SK-N-MC (cell line): ENCODE results near the gene FUT3.

Experiments used
- DNase-seq: peaks from one replicate; pipeline ENCODE4 v3.0.0-alpha.2; 2011; ENCODE audit warnings: low read depth, low spot score
- H3K27ac ChIP-seq: fragments of 200-600 bp; sonication (generic); 2 replicates; pipeline ENCODE4 v1.5.1; 2016; ENCODE audit warnings: mixed run types
- H3K36me3 ChIP-seq: fragments of 200-600 bp; sonication (generic); 2 replicates; pipeline ENCODE4 v1.6.1; 2017; ENCODE audit warnings: antibody characterized with exemption, low read length, mixed read lengths; ENCODE audit not compliant: insufficient read depth
- H3K4me3 ChIP-seq: fragments of 200-600 bp; sonication (generic); 2 replicates; pipeline ENCODE4 v1.5.1; 2016
- H3K9ac ChIP-seq: fragments of 200-600 bp; sonication (generic); 2 replicates; pipeline ENCODE4 v1.8.0; 2017; ENCODE audit warnings: mixed run types, mixed read lengths; ENCODE audit not compliant: insufficient read length
- H3K9me3 ChIP-seq: fragments of 200-600 bp; sonication (generic); 2 replicates; pipeline ENCODE4 v1.6.1; 2017; ENCODE audit warnings: low read depth, mild to moderate bottlenecking, antibody characterized with exemption, low read length, moderate library complexity, mixed read lengths
- EZH2 ChIP-seq: fragments of 200-600 bp; sonication (generic); IDR thresholded peaks from one replicate; pipeline ENCODE4 v1.6.1; 2017; ENCODE audit warnings: antibody characterized with exemption
- FOXP2 ChIP-seq: optimal IDR thresholded peaks from 2 replicates; pipeline ENCODE3; 2011; ENCODE audit warnings: mild to moderate bottlenecking, moderate library complexity; ENCODE audit not compliant: insufficient read depth; ENCODE audit errors: extremely low read length, control extremely low read depth
- POLR2AphosphoS5 ChIP-seq: IDR thresholded peaks from 2 replicates; pipeline ENCODE4 v1.6.1; 2012; ENCODE audit warnings: mild to moderate bottlenecking, low read depth, low read length, borderline replicate concordance

FUT3 gene

DNA sequence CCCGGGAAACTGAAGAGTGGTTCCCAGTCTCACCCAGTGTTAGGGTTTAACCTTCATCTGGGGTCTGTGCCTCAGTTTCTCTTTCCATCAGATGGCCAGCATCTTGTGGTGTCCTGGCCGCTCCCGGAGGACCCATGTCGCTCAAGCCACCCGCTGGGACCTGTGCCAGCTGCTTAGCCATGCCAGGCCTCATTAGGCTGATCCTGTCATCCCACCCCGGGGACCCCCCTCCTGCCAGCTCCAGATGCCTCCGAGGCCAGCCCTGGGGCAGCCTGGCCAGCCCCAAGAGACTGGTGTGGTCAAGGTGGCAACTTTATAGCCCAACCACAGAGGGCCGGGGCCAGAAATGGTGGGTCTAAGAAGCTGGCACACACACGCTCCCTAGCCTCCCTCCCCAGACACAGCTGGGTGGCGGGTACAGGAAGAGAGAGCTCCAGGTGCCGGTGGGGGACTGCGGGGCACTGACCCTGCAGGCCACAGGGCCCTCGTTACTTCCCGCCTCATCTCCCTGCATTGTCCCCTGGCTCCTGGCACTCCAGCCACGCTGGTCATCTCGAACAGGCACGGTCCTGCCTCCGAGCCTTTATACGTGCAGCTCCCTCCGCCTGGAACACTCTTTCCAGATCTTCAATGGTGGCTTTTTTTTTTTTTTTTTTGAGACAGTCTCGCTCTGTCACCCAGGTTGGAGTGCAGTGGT lies 43.0 kb downstream of the FUT3 start:
- TF ChIP-seq EZH2 (no peak), FOXP2 (no peak), POLR2AphosphoS5 (no peak)
- H3K9me3 ChIP-seq: no peaks in the 10 kb centered on the region
- no peak overlapping the region for H3K4me3 ChIP-seq
- no peak for DNase-seq
- no peaks in the 10 kb centered on the region for H3K36me3 ChIP-seq
- H3K27ac ChIP-seq: no peak overlapping the region
- H3K9ac ChIP-seq: no peak overlapping the region

- no peak overlapping the region for H3K9ac ChIP-seq
- no peaks in the 10 kb centered on the region for H3K36me3 ChIP-seq
- H3K27ac ChIP-seq: no peak overlapping the region
- H3K9me3 ChIP-seq: no peaks in the 10 kb centered on the region
- TF ChIP-seq FOXP2 (no peak), POLR2AphosphoS5 (no peak), EZH2 (no peak)
- no peak overlapping the region for H3K4me3 ChIP-seq
- no peak for DNase-seq
Observed at GRCh38 chr19:5806905-5807304, 44.3 kb downstream of the FUT3 start.

DNA sequence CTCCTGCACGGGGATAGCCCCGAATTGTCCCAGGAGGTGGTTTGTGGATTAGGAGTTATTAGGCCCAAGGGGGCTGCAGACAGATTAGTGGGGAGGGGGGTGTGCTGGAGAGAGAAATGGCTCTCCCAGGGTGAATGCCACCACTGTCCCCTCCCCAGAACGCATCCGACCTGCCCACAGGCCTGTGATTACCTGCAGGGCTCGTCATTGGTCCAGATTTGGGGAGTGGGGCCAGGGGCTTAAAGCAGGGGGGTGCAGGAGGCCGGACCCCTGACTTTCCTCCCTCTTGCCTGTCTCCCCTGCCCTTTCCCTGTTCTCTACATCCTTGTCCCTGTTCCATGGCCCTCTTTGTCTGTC lies 45.1 kb downstream of the FUT3 start:
- Histone ChIP-seq H3K9me3 (no peaks in the 10 kb centered on the region), H3K36me3 (no peaks in the 10 kb centered on the region), H3K9ac (no peak overlapping the region), H3K27ac (no peak overlapping the region), H3K4me3 (peak overlapping the region; percentile 79)
- TF ChIP-seq EZH2: no peak
- TF ChIP-seq POLR2AphosphoS5: no peak
- TF ChIP-seq FOXP2: no peak
- DNase-seq: no peak

DNA sequence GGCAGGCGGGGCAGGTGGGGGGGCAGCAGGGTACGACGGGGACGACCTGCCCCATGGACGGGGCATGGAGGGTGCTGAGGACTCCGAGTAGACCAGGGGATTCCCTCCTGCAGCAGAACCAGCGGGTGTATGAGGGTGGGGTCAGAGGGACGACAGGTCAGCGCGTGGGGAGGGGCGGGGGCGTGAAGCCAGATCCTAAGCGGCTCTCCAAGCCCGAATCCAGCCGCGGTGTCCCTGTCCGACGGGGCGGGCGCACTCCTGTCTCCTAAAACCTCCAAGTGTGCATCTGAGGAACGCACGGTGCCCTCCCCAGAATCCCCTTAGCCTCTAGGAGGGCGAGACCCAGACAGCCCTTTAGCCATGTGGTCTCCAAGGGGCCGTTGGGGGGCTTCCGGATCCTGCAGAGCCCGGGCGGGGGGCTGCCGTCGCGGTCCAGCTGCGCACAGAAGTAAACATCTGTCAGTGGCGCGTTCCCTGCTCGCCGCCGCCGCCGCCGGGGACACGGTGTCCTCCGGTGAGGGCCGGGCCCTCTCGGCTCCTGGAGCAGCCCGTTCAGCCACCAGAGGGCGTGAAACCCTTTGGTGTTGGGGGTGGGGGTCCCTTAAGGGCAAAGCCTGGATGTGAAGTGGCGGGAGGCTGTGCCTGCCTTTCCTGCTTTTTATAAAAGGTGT lies 45.7 kb downstream of the FUT3 start:
- no peaks in the 10 kb centered on the region for H3K9me3 ChIP-seq
- H3K36me3 ChIP-seq: no peaks in the 10 kb centered on the region
- DNase-seq: no peak
- no peak overlapping the region for H3K27ac ChIP-seq
- TF ChIP-seq POLR2AphosphoS5 (no peak), EZH2 (no peak), FOXP2 (no peak)
- peak overlapping the region; percentile 79 for H3K4me3 ChIP-seq
- peak overlapping the region; percentile 37 for H3K9ac ChIP-seq

GRCh38 chr19:5804516-5805461 lies 46.5 kb downstream of the FUT3 start, which contains the start of gene NRTN:
TSS of gene NRTN (plus strand) at chr19:5805067. CDS start at chr19:5824166, 19,099 bp downstream.
- TF ChIP-seq FOXP2 (no peak), POLR2AphosphoS5 (no peak), EZH2 (no peak)
- DNase-seq: no peak
- Histone ChIP-seq H3K36me3 (no peaks in the 10 kb centered on the region), H3K4me3 (peak within 1 kb of the TSS; percentile 79), H3K9ac (peak within 1 kb of the TSS; percentile 59), H3K9me3 (no peaks in the 10 kb centered on the region), H3K27ac (no peak within 1 kb of the TSS; the same call in 1 of the 2 replicates)

DNA sequence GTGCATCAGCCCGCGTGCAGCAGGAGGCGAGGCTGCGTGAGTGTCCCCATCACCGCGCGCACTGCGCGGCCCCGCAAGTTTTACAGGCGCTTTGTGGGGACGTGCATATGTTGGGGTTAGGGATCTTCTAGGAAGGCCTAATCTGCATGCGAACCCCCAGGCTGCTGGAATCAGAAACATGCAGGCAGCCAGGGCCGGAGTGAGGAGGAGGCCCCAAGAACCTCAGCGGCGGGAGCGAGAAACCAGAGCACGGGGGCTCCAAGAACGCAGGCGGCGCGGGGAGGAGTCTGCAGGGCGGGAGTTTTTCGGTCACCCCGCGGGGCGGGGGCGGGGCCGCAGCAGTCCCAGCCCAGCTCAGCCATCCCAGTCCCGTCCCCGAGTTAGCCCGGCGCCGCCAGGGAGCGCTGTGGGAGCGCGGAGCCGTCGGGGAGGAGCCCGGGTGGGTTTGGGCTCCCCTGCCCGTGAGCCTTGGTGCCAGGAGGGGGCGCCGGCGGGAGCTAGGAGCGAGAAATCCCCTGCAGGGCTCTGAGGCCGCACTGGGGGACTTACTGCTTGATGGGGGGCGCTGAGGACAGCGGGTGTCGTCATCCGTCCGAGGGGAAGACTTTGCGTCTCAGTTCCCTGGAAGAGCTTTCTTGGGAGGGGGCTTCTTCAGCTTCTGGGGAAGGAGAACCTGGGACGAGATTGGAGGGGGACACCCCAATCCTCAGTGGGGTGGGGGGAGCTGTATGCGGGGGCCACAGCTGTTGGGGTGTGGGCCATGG lies 47.3 kb downstream of the FUT3 start:
- Histone ChIP-seq H3K9me3 (no peaks in the 10 kb centered on the region), H3K9ac (peak overlapping the region; percentile 59), H3K4me3 (peak overlapping the region; percentile 77), H3K27ac (peak overlapping the region; percentile 83), H3K36me3 (no peaks in the 10 kb centered on the region)
- TF ChIP-seq EZH2 (no peak), POLR2AphosphoS5 (peak; percentile 58; the same call in 1 of the 2 replicates), FOXP2 (peak; percentile 77)
- DNase-seq: no peak

- Histone ChIP-seq H3K9ac (peak overlapping the region; percentile 48), H3K27ac (peak overlapping the region; percentile 83)
Observed at GRCh38 chr19:5803441-5803751, 47.9 kb downstream of the FUT3 start.

More at GRCh38 chr19:5803441-5803751, 47.9 kb downstream of the FUT3 start:
- peak overlapping the region; percentile 43; the same call in 1 of the 2 replicates for H3K4me3 ChIP-seq
- TF ChIP-seq FOXP2: no peak
- no peak for TF ChIP-seq POLR2AphosphoS5
- no peak for TF ChIP-seq EZH2
- no peaks in the 10 kb centered on the region for H3K36me3 ChIP-seq
- no peak for DNase-seq
- no peaks in the 10 kb centered on the region for H3K9me3 ChIP-seq
